Stimulated activated CD8-positive, alpha-beta memory T cell treated with anti-CD3 and anti-CD28 coated beads, Interleukin-4, amount 100 ng/mL, for 48 hours (primary cell): ENCODE results near the gene ADA.
"Not testable (repeated sequence)": the region's sequence is repeated elsewhere in the genome, so short reads cannot be mapped to it uniquely, and the experiment has no call there.

Source experiments
- DNase-seq: peaks from one replicate; pipeline ENCODE4 v3.0.0-alpha.2; 2020

ADA gene

GRCh38 chr20:44651684-44652423 is at the start of gene ADA:
Gene ADA, minus strand, starts transcription at chr20:44651699. Its CDS starts 92 bp downstream, at chr20:44651607.
- DNase-seq: peak; percentile 62

DNA sequence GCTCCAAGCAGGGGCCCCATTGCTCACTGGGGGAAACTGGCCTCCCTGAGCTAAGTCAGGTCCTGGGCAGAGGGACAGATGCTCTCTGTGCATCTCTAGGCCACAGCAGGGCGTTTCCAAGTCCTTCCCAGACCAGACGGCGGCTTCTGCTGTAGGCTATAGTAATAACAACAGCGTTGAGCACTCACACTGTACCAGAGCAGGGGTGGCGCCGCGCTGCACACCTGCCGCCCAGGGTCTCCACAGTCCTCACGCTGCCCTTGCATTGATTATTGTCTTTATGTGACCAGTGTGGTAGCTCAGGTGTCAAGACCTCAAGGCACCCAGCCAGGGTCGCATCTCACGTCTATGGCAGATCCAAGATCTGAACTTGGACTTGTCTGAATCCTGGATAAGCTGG is 48.8 kb upstream of the ADA start:
- no peak for DNase-seq

DNA sequence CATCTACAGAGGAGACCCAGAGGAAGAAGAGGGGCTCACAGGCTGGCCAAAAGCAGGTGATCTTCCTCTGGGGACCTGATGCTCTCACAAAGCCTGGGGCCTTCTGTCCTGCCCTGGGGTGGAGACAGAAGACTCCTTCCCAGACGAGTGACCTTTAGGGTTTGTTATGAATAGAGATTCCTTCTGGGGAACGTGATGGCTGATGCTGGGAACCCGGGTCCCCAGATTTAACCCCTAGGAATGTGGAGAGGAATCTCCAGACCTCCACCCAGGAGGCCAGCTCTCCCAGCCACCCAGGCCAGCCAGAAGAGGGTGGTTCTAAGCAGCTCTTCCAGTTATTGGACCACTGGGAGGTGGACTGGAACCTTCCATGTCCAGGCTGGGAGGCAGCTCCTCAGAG is 46.9 kb upstream of the ADA start:
- no peak for DNase-seq

DNA sequence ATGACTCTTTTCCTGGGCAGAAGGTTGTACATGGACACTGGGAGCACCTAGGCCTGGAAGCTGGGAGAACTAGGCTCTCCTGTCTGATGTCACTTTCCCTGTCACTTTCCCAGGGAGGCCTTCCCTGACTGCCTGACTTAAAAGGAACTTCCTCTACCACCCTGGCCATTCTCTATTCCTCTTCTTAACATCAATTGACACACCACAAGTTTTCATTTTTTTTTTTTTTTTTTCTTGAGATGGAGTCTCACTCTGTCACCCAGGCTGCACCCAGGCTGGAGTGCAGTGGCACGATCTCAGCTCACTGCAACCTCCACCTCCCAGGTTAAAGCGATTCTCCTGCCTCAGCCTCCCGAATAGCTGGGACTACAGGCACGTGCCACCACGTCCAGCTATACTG is 45.5 kb upstream of the ADA start:
- DNase-seq: not testable (repeated sequence)

- DNase-seq: no peak
These were observed 44.8 kb upstream of the ADA start for GRCh38 chr20:44696315-44696714.

DNA sequence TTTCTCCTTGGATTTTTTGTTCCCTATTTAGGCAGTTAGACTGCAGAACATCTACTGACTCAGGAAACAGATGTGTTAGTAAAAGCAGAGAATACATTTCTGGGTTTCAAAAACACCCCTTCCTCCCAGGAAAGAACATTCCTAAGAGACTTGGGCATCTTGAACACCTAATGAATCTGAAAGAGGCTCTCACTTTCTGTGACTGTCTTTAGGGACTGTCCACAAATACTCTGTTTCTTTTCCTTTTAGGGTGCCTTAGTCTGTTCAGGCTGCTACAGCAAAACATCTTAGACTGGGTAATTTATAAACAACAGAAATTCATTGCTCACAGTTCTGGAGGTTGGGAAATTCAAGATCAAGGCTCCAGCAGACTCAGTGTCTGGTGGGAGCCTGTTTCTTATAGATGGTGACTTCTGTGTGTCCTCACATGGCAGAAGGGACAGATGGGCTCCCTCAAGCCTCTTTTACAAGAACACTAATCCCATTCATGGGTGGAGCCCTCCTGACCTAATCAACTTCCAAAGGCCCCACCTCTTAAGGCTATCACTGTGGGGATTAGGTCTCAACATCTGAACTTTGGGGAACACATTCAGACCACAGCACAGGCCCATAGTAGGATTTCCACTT is 44.3 kb upstream of the ADA start:
- DNase-seq: no peak

DNA sequence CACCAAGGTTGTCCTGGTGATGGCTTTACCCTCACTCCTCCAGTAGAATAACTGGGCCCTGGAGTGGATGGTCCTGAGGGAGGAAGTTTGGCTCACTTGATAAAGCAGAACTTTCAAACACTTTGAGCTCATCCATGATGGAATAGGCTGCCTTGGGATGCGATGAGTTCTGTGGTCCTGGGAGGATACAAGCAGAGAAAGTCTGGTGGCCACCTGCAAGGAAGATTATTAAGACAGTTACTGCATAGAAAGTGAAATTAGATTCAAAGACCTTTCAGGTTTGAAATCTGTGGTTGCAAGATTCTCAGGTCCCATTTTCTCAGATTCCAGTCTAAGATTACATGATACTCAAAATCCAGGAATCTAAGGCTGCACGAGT is 43.8 kb upstream of the ADA start:
- no peak for DNase-seq

DNA sequence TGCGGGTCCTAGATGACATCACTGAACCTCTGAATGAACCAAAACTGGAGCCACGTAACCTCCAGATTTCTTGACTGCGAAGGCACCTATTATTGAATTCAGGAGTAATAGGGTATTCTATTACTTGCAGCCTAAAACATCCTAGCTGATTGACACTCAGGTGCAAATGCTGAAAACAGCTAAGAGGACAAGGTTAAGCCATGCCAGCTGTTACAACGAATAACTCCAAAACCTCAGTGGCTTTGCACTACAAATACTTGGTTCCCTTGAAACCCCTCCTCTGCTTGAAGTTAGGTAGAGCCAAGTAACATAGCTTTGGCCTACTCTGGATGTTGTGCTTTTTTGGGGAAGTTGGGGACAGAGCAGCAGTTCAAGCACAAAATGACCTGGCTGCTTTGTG is 42.7 kb upstream of the ADA start:
- DNase-seq: no peak

- DNase-seq: no peak
These were observed 42.1 kb upstream of the ADA start for GRCh38 chr20:44693627-44694026.

- DNase-seq: no peak
These were observed 41.5 kb upstream of the ADA start for GRCh38 chr20:44692932-44693480.

GRCh38 chr20:44691424-44692423 is 40.2 kb upstream of the ADA start:
- DNase-seq: no peak

- no peak for DNase-seq
These were observed 39.4 kb upstream of the ADA start for GRCh38 chr20:44690781-44691423.

DNA sequence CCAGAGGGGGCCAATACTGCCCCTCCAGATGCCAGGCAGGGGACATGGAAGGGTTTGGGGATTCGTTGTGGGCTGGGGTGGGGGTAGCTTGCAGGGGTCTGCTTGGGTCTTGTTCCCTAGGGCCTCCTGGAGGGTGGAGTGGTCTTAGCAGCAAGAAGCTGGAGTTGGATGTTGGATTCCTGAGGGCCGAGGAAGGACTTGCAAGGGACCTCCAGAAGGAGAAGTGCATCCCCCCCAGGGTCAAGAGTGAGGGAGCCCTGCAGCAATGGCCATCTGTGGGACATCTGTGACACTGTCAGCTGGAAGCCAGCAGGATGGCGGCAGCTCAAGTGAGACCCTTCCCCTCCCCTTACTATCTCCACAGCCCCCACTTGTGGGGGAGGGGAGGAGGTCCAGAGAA is 38.3 kb upstream of the ADA start:
- no peak for DNase-seq

DNA sequence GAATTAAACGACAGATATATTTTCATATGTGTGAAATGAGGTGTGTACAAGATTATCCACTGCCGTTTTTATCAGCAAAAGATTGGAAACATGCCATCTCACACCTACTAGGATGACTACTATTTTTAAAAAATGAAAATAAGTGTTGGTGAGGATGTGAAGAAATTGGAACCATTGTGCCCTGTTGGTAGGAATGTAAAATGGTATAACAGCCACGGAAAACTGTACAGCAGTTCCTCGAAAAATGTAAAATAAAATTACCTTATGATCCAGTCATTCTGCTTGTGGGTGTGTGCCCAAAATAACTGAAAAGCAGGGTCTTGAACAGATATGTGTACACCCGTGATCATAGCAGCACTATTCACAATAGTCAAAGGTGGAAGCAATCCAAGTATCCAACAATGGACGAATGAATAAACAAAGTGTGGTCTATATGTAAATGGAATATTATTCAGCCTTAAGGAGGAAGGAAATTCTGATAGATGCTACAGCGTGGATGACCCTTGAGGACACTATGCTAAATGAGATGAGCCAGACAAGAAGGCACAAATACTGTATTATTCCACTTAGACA is 36.6 kb upstream of the ADA start:
- DNase-seq: no peak

GRCh38 chr20:44686934-44687333 is 35.4 kb upstream of the ADA start:
- DNase-seq: no peak

- no peak for DNase-seq
These were observed 32.8 kb upstream of the ADA start for GRCh38 chr20:44684047-44684967.

DNA sequence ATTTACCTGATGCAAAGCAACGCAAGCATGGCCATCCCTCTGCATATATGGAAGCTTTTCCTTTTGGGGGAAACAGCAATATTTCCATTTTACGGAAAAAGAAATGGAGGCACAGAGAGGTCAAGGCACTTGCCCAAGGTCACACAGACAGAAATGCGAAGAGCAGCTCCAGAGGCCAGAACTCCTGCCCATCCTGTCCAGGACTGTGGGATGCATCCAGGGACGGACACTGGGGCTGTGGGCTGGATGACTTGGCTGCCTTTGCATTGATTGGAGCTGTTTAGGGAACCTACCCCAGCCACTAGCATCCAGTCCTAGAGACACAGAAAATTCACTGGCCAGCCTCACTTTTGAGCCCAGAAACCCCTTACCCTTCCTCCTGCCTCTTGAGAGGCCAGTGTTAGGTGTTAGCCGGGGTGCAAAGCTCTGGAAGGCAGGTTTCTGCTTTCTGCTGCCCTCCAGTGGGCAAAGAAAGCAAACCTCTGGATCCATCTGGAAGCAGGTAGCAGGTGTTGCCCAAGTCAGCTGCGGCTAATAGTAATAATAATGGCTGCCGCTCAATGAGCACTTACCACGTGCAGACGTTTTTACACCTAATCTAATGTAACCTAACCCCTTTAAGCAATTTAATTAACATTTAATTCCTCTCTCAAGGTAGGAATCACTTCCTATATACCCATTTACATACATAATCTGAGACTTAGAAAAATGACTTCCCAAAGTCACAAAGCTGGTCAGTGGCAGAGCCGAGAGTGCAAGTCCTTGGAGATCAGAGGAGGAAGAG is 32.0 kb upstream of the ADA start:
- DNase-seq: peak; percentile 70

- DNase-seq: no peak
These were observed 30.5 kb upstream of the ADA start for GRCh38 chr20:44681796-44682566.

DNA sequence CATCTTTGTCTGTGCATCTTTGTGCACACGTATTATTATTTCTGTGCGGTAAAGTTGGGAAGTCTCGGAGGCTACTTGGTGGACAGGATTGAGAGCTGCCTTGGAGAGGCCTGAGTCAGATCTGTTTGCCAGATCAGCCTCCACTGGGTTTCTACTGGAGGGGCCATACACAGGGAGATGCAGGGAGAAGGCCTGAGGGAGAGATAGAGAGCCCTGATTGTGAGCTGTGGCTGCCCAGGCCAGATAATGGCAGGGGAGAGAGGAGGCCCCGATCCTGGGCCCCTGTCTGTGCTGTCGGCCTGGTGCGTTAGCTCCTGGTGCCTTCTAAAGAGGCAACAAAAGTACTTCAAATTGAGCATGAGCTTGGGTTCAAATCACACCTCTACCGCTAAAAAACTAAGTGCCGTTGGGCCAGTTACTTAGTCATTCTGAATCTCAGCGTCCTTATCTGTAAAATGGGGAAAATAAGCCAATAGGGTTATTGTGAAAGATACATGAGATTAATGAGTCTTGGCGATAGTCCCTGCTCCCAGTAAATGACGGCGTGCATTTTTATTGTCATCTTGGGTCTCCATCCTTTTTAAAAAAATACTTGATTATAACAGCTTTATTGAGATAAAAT is 27.6 kb upstream of the ADA start:
- no peak for DNase-seq
